NCI-H82 treated with DMSO at 0.1 percent for 48 hours (cell line): ENCODE measurements around the gene GBP6.
"Not testable (repeated sequence)": the region's sequence is repeated elsewhere in the genome, so short reads cannot be mapped to it uniquely, and the experiment has no call there.

Experiments
- DNase-seq: peaks from one replicate; lab custom pipeline; 2025; ENCODE audit not compliant: unreplicated experiment; lab: John Stamatoyannopoulos, UW

The GBP6 gene

GRCh38 chr1:89363638-89364536, at the start of gene GBP6:
Gene GBP6, plus strand, starts transcription at chr1:89364059. Its CDS starts 4,493 bp downstream, at chr1:89368552.
- DNase-seq: no peak

- no peak for DNase-seq
These were observed 41.5 kb upstream of the GBP6 start for GRCh38 chr1:89322402-89322801.

- no peak for DNase-seq
These were observed 32.0 kb upstream of the GBP6 start for GRCh38 chr1:89331890-89332289.

GRCh38 chr1:89332461-89332860, 31.4 kb upstream of the GBP6 start:
- no peak for DNase-seq

- DNase-seq: no peak
These were observed 28.4 kb upstream of the GBP6 start for GRCh38 chr1:89335486-89335885.

GRCh38 chr1:89337903-89338302, 26.0 kb upstream of the GBP6 start:
- no peak for DNase-seq

- no peak for DNase-seq
These were observed 24.8 kb upstream of the GBP6 start for GRCh38 chr1:89339039-89339438.

- not testable (repeated sequence) for DNase-seq
These were observed 18.4 kb upstream of the GBP6 start for GRCh38 chr1:89345479-89345878.

GRCh38 chr1:89347296-89347695, 16.6 kb upstream of the GBP6 start:
- DNase-seq: no peak

GRCh38 chr1:89350298-89350697, 13.6 kb upstream of the GBP6 start:
- DNase-seq: no peak

GRCh38 chr1:89351597-89352311, 12.1 kb upstream of the GBP6 start:
- DNase-seq: no peak

GRCh38 chr1:89352421-89352820, 11.4 kb upstream of the GBP6 start:
- DNase-seq: no peak

- DNase-seq: no peak
These were observed 9.7 kb upstream of the GBP6 start for GRCh38 chr1:89354205-89354604.

- no peak for DNase-seq
These were observed 8.8 kb upstream of the GBP6 start for GRCh38 chr1:89355056-89355455.

- DNase-seq: peak; percentile 45
These were observed 7.0 kb upstream of the GBP6 start for GRCh38 chr1:89356658-89357400.

- peak; percentile 51 for DNase-seq
These were observed 5.5 kb upstream of the GBP6 start for GRCh38 chr1:89358287-89358893.

- DNase-seq: no peak
These were observed 3.1 kb upstream of the GBP6 start for GRCh38 chr1:89360716-89361115.

- no peak for DNase-seq
These were observed 2.2 kb upstream of the GBP6 start for GRCh38 chr1:89361681-89362080.

GRCh38 chr1:89363196-89363595, 663 bp upstream of the GBP6 start:
- no peak for DNase-seq

GRCh38 chr1:89364954-89365550, 1.2 kb downstream of the GBP6 start:
- no peak for DNase-seq

GRCh38 chr1:89367221-89367620, 3.4 kb downstream of the GBP6 start:
- no peak for DNase-seq
